Smooth muscle cell (in vitro differentiated cells): Measurements from ENCODE around the gene RSAD1. TPM values are rescaled to one million over a fixed set of nuclear protein-coding genes. Genes with fewer than 3 reads are reported as not detected.

Experiments
- DNase-seq: peaks from one replicate; lab custom pipeline; 2025; ENCODE audit not compliant: unreplicated experiment; lab: John Stamatoyannopoulos, UW
- H2AFZ ChIP-seq: fragments of 200-600 bp; sonication (generic); 2 replicates; pipeline ENCODE4 v1.6.0; 2016; ENCODE audit warnings: antibody characterized with exemption, low read depth, mild to moderate bottlenecking
- H3F3A ChIP-seq: fragments of 200-600 bp; sonication (generic); 2 replicates; pipeline ENCODE4 v1.6.0; 2017; ENCODE audit warnings: antibody characterized with exemption, low read depth
- H3K27ac ChIP-seq: fragments of 200-600 bp; sonication (generic); 2 replicates; pipeline ENCODE4 v1.5.1; 2016; ENCODE audit warnings: low read depth, mild to moderate bottlenecking
- H3K27me3 ChIP-seq: fragments of 200-600 bp; sonication (generic); 2 replicates; pipeline ENCODE4 v1.6.1; 2016; ENCODE audit warnings: low read depth, mild to moderate bottlenecking
- H3K36me3 ChIP-seq: fragments of 200-600 bp; sonication (generic); 2 replicates; pipeline ENCODE4 v1.5.1; 2016; ENCODE audit warnings: low read depth
- H3K4me1 ChIP-seq: fragments of 200-600 bp; sonication (generic); 2 replicates; pipeline ENCODE4 v1.5.1; 2016; ENCODE audit warnings: low read depth
- H3K4me2 ChIP-seq: fragments of 200-600 bp; sonication (generic); 2 replicates; pipeline ENCODE4 v1.6.0; 2016; ENCODE audit warnings: mild to moderate bottlenecking
- H3K4me3 ChIP-seq: fragments of 200-600 bp; sonication (generic); 2 replicates; pipeline ENCODE4 v1.5.1; 2016; ENCODE audit warnings: mild to moderate bottlenecking
- H3K79me2 ChIP-seq: fragments of 200-600 bp; sonication (generic); 2 replicates; pipeline ENCODE4 v1.6.0; 2016; ENCODE audit warnings: low read depth, mild to moderate bottlenecking
- H3K9ac ChIP-seq: fragments of 200-600 bp; sonication (generic); 2 replicates; pipeline ENCODE4 v1.6.0; 2016; ENCODE audit warnings: low read depth
- H3K9me3 ChIP-seq: fragments of 200-600 bp; sonication (generic); replicated peaks from 2 replicates; pipeline ENCODE4 v1.5.1; 2016; ENCODE audit warnings: low read depth
- H4K20me1 ChIP-seq: fragments of 200-600 bp; sonication (generic); 2 replicates; pipeline ENCODE4 v1.6.0; 2016; ENCODE audit warnings: low read depth
- CTCF ChIP-seq: fragments of 200-600 bp; sonication (generic); IDR thresholded peaks from 2 replicates; pipeline ENCODE4 v1.5.1; 2017; ENCODE audit warnings: borderline replicate concordance, mild to moderate bottlenecking, antibody characterized with exemption; ENCODE audit not compliant: insufficient read depth, poor library complexity, severe bottlenecking
- WGBS: methylation state at CpG from one replicate; pipeline ENCODE4 v1.1.7; 2016; ENCODE audit warnings: low lambda C conversion rate; 5-methylcytosine and 5-hydroxymethylcytosine counted together
- polyA plus RNA-seq: library from polyadenylated mRNA; unstranded; fragments of >200 nt; fragmentation: Nextera tagmentation; extraction: Ambion mirVana; gene quantifications from 2 replicates; pipeline ENCODE4 v1.2.1, GENCODE V29; 2016
- total RNA-seq: library from RNA; depleted of rRNA; stranded (reverse); fragments of >200 nt; gene quantifications from 2 replicates; pipeline ENCODE4 v1.2.3, GENCODE V29; 2014

The RSAD1 gene
- total and polyA plus RNA-seq, 2 experiments from 2014 or later = 11.4 to 21.1 TPM

GRCh38 chr17:50440838-50441829 is 37.5 kb upstream of the RSAD1 start:
- Histone ChIP-seq H3K4me1 (peaks cover 8% of the 10 kb centered on the region), H3K9ac (no peak overlapping the region), H3K27me3 (no peaks in the 10 kb centered on the region), H3K4me2 (no peak overlapping the region), H2AFZ (no peak overlapping the region), H3K79me2 (no peaks in the 10 kb centered on the region), H3K9me3 (no peaks in the 10 kb centered on the region), H3K36me3 (no peaks in the 10 kb centered on the region), H3F3A (peaks cover 12% of the 10 kb centered on the region), H3K27ac (no peak overlapping the region), H4K20me1 (peaks cover 29% of the 10 kb centered on the region), H3K4me3 (no peak overlapping the region)
- TF ChIP-seq CTCF = no peak
- WGBS = 95% methylated on average over 7 of the region's 10 CpGs
- DNase-seq = no peak

GRCh38 chr17:50443505-50443974 is 35.1 kb upstream of the RSAD1 start:
- no peak for TF ChIP-seq CTCF
- Histone ChIP-seq H3K9me3 (no peaks in the 10 kb centered on the region), H3K36me3 (no peaks in the 10 kb centered on the region), H3F3A (peaks cover 12% of the 10 kb centered on the region), H4K20me1 (peaks cover 33% of the 10 kb centered on the region), H3K4me1 (peaks cover 8% of the 10 kb centered on the region), H3K27ac (peak overlapping the region; percentile 40), H3K27me3 (no peaks in the 10 kb centered on the region), H2AFZ (no peak overlapping the region), H3K9ac (no peak overlapping the region), H3K4me3 (peak overlapping the region; percentile 12), H3K4me2 (peak overlapping the region; percentile 79), H3K79me2 (no peaks in the 10 kb centered on the region)
- WGBS = 17% methylated on average over 3 of the region's 3 CpGs
- DNase-seq = no peak

- peaks cover 8% of the 10 kb centered on the region for H3K4me1 ChIP-seq
- no peaks in the 10 kb centered on the region for H3K9me3 ChIP-seq
- H4K20me1 ChIP-seq = peaks cover 33% of the 10 kb centered on the region
- H3K4me2 ChIP-seq = no peak overlapping the region
- H3K27me3 ChIP-seq = no peaks in the 10 kb centered on the region
- no peak overlapping the region for H3K27ac ChIP-seq
- no peak overlapping the region for H2AFZ ChIP-seq
- no peak overlapping the region for H3K4me3 ChIP-seq
- no peaks in the 10 kb centered on the region for H3K79me2 ChIP-seq
- no peak for DNase-seq
- 82% methylated on average over 6 of the region's 6 CpGs for WGBS
- H3K9ac ChIP-seq = no peak overlapping the region
- no peak for TF ChIP-seq CTCF
- H3K36me3 ChIP-seq = no peaks in the 10 kb centered on the region
- peaks cover 12% of the 10 kb centered on the region for H3F3A ChIP-seq
These were observed 33.6 kb upstream of the RSAD1 start for GRCh38 chr17:50444841-50445715.
